Kidney (tissue), 14 donors: Measurements from ENCODE around the gene KRTAP3-3. TPM values are rescaled to one million over a fixed set of nuclear protein-coding genes. Genes with fewer than 3 reads are reported as not detected.

Source experiments
- DNase-seq, 5 donors: peaks; one replicate each; pipeline ENCODE4 v3.0.0-alpha.2; 2013 to 2020
- FAIRE-seq: peaks from 2 replicates; lab custom pipeline; 2012; peaks lifted over from hg19 to GRCh38; lab: Jason Lieb, UNC
- H3K27ac ChIP-seq, 2 donors: one replicate each; pipeline ENCODE4 v1.7.0; 2013; ENCODE audit warnings: low read depth in 2 of 2, low read length in 2 of 2, inconsistent platforms in 1 of 2
- H3K27me3 ChIP-seq: one replicate; pipeline ENCODE4 v1.7.1; 2013; ENCODE audit warnings: low read length, inconsistent platforms; ENCODE audit not compliant: control insufficient read depth, insufficient read depth
- H3K36me3 ChIP-seq, 3 donors: one replicate each; pipeline versions ENCODE4 v1.7.0 to v1.7.1; 2013; ENCODE audit warnings: low read length in 3 of 3, control low read depth in 1 of 3, inconsistent platforms in 1 of 3; ENCODE audit not compliant: insufficient read depth in 3 of 3, control insufficient read depth in 2 of 3
- H3K4me1 ChIP-seq, 3 donors: one replicate each; pipeline versions ENCODE4 v1.7.0 to v1.7.1; 2013; ENCODE audit warnings: low read length in 3 of 3, inconsistent platforms in 1 of 3, low read depth in 1 of 3; ENCODE audit not compliant: control insufficient read depth in 2 of 3, insufficient read depth in 2 of 3
- H3K4me3 ChIP-seq, 3 donors: one replicate each; pipeline versions ENCODE4 v1.7.0 to v1.8.1; 2013; ENCODE audit warnings: low read length in 3 of 3, control low read depth in 1 of 3, inconsistent platforms in 1 of 3
- H3K9ac ChIP-seq, 3 donors: one replicate each; pipeline versions ENCODE4 v1.7.0 to v1.7.1; 2013; ENCODE audit warnings: low read length in 3 of 3, control low read depth in 1 of 3, inconsistent platforms in 1 of 3
- H3K9me3 ChIP-seq, 3 donors: one replicate each; pipeline versions ENCODE4 v1.7.0 to v1.7.1; 2013; ENCODE audit warnings: low read length in 3 of 3, control low read depth in 1 of 3, inconsistent platforms in 1 of 3; ENCODE audit not compliant: control insufficient read depth in 2 of 3, insufficient read depth in 1 of 3
- intact Hi-C: fragments of 100-400 bp; cut with DNase I; formaldehyde crosslinking; loops from one replicate; pipeline ENCODE4 v1.11.1; 2022
- polyA plus RNA-seq: library from polyadenylated mRNA; stranded (reverse); fragments of 350-450 nt; fragmentation: Illumina TruSeq; extraction: RNeasy Lipid Tissue Mini Kit (QIAGEN cat#74804); gene quantifications from one replicate; pipeline ENCODE4 v1.2.3, GENCODE V29; 2014; ENCODE audit warnings: low read depth, low replicate concordance; ENCODE audit not compliant: insufficient read depth
- total RNA-seq: library from RNA; stranded (reverse); fragmentation: NEBNext Ultra II Directional; extraction: Animal tissue kit (Norgen Biotek cat#: 25700); gene quantifications from one replicate; pipeline ENCODE4 v1.2.1, GENCODE V29; 2021
- TF ChIP-seq, protein P1 (sequence below): IDR thresholded peaks from 3 replicates; pipeline ENCODE4 v1.5.1; 2012; ENCODE audit warnings: mild to moderate bottlenecking, moderate library complexity, borderline replicate concordance; ENCODE audit not compliant: insufficient read depth; ENCODE audit errors: extremely low read depth
- donor health status: control.
- donor health status: control.
- donor health status: control.
- donor health status: control.
- donor health status: control.
- donor health status: DM: yes; HTN: yes; CAD: no.
- donor health status: Normal renal cell carcinoma (clear cell type).

The KRTAP3-3 gene
- total and polyA plus RNA-seq, 2 donors from 2014 or later, result not detected

DNA sequence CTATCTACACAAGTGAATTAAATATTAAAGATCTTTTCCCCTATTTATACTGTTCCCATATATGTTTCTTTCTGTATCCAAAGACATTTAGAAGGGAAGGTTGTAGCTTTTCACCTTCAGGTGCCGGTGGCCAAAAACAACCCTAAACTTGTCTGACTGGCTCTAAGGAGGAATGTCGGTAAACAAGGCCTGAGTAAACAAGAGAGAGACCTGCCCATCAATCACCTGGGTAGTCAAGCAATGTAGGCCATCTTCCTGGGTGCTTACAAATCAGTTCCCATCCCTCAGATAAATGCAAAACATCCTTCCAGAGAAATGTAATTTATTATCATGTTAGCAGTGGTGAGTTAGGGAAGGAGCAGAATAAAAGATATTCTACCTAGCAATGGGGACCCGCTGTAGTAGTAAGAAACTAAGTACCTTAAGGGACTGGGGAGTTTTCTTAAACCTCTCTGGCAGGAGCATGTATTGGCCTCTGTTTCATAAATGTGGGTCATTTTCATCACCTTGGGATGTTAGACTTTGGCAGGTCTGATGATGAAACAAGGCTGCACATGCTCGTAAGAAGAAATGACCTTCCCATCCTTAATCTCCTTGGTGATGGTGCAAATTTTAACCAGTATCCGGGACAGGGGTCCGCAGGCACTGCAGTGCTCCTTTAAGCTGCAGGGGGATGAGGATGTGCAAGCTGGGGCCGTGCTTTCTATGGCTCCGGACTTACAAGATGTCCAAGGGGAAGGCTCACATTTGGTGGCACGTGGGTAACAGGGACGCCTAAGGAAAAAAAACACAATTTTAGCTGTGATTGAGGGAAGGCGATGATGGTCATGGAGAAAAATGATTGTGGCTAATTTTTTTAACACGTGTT is 35.6 kb downstream of the KRTAP3-3 start:
- H3K27me3 ChIP-seq, result no peaks in the 10 kb centered on the region
- no peak for FAIRE-seq
- DNase-seq, result peak in 1 of 5 donors; percentile 47
- TF ChIP-seq, protein P1, sequence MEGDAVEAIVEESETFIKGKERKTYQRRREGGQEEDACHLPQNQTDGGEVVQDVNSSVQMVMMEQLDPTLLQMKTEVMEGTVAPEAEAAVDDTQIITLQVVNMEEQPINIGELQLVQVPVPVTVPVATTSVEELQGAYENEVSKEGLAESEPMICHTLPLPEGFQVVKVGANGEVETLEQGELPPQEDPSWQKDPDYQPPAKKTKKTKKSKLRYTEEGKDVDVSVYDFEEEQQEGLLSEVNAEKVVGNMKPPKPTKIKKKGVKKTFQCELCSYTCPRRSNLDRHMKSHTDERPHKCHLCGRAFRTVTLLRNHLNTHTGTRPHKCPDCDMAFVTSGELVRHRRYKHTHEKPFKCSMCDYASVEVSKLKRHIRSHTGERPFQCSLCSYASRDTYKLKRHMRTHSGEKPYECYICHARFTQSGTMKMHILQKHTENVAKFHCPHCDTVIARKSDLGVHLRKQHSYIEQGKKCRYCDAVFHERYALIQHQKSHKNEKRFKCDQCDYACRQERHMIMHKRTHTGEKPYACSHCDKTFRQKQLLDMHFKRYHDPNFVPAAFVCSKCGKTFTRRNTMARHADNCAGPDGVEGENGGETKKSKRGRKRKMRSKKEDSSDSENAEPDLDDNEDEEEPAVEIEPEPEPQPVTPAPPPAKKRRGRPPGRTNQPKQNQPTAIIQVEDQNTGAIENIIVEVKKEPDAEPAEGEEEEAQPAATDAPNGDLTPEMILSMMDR, result no peak
- intact Hi-C loops, result no loop called here
- H3K4me1 ChIP-seq, result peaks cover 0 to 6% (median 0%) of the 10 kb centered on the region in 3 donors
- H3K27ac ChIP-seq, result no peak overlapping the region
- H3K9ac ChIP-seq, result no peak overlapping the region
- no peaks in the 10 kb centered on the region for H3K9me3 ChIP-seq
- no peaks in the 10 kb centered on the region for H3K36me3 ChIP-seq
- H3K4me3 ChIP-seq, result no peak overlapping the region

DNA sequence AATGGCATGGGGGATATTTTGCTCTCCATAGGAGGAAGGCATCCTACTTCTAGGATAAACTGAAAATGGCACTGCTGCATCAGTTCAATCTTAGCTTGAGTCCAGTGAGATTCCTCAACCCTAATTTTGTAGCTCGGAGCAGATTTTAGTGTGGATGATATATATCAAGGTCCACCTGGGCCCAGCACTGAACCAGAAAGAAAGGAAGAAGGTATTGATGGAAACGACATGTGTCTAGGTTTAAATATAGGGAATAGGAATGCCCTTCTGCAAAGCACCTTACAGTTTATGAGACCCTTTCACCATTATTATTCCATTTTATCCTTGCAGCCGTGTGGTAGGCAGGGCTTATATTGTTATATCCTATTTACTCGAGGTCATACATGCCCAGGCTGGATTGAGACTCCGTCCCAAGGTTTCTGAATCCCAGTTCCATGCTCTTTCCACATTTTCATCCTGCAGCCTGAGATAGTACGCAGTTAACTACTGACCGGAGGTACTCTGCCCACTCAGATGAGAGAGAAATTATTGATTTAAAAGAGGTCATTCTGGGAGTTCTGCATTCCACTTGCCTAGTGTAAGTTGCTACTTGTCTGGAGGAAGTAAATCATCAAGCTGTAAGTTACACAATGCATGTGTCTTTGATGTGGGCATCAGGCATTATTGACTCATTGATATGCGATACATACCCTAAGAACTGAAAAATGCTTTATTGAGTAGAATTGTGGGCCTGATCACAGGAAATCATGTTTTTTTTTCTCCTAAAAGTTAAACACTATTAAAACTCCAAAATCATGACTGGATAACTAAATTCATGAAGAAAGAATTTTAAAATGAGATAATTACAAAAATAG is 37.3 kb downstream of the KRTAP3-3 start:
- Histone ChIP-seq H3K27me3 (no peaks in the 10 kb centered on the region), H3K36me3 (no peaks in the 10 kb centered on the region), H3K9me3 (no peaks in the 10 kb centered on the region), H3K27ac (no peak overlapping the region), H3K9ac (no peak overlapping the region), H3K4me3 (no peak overlapping the region), H3K4me1 (peaks cover 0 to 6% (median 0%) of the 10 kb centered on the region in 3 donors)
- peak in 3 of 5 donors; percentile 17 to 75 (median 72) for DNase-seq
- no peak for FAIRE-seq
- intact Hi-C loops, result no loop called here
- TF ChIP-seq, protein P1, result no peak

DNA sequence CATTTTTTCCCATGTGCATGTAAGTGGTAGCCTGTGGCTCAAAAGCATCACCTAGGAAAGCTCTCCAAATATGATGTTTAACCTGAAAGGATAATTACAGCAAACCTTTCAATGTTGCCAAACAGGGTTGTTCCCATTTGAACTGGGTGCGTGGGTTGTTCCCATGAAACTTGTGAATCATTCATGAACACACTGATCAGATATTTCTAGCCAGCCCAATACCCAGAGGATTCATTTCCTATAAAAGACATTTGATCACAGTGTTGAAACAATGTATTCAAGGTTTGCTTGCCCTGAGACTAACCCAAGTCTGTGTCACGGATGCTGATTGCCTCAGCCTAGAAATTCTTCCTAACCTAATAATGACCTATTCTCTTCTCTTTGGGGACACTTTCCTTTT is 40.1 kb downstream of the KRTAP3-3 start:
- Histone ChIP-seq H3K36me3 (no peaks in the 10 kb centered on the region), H3K4me3 (no peak overlapping the region), H3K9me3 (no peaks in the 10 kb centered on the region), H3K4me1 (peaks cover 0 to 6% (median 0%) of the 10 kb centered on the region in 3 donors), H3K27ac (no peak overlapping the region), H3K27me3 (no peaks in the 10 kb centered on the region), H3K9ac (no peak overlapping the region)
- TF ChIP-seq, protein P1, result no peak
- intact Hi-C loops, result no loop called here
- FAIRE-seq, result no peak
- no peak for DNase-seq
